HepG2 (cell line): Measurements from ENCODE around the gene ENSA. TPM values are rescaled to one million over a fixed set of nuclear protein-coding genes. Genes with fewer than 3 reads are reported as not detected.
A peak's percentile ranks its signal among the peaks of the same experiment; 100 is the strongest.

ENCODE experiments used
- CREB1 ChIP-seq, 2 experiments: fragments of 450-650 bp in 1 of 2; IDR thresholded peaks; 2 replicates each; pipeline ENCODE4 v1.6.1; 2016 to 2017; ENCODE audit warnings: control low read depth in 1 of 2, mild to moderate bottlenecking in 1 of 2, missing compliant biosample characterization in 1 of 2, missing genetic modification characterization in 1 of 2
- KDM6A ChIP-seq: IDR thresholded peaks from 2 replicates; pipeline ENCODE4 v1.6.1; 2016; ENCODE audit warnings: low read depth
- PHF20 ChIP-seq: sonication (generic); formaldehyde crosslinking; IDR thresholded peaks from 2 replicates; pipeline ENCODE4 v1.5.0; 2020; ENCODE audit warnings: mild to moderate bottlenecking, missing genetic modification reagents
- PHF8 ChIP-seq: sonication (generic); formaldehyde crosslinking; IDR thresholded peaks from 2 replicates; pipeline ENCODE4 v1.5.0; 2020; ENCODE audit warnings: missing genetic modification reagents
- REPIN1 ChIP-seq: sonication (generic); formaldehyde crosslinking; IDR thresholded peaks from 2 replicates; pipeline ENCODE4 v1.8.0; 2022; ENCODE audit warnings: missing genetic modification reagents, low read depth, mild to moderate bottlenecking, borderline replicate concordance
- TBX2 ChIP-seq: sonication (generic); formaldehyde crosslinking; IDR thresholded peaks from 2 replicates; pipeline ENCODE4 v1.5.0; 2020; ENCODE audit warnings: missing genetic modification reagents, mild to moderate bottlenecking, borderline replicate concordance
- TOE1 ChIP-seq: sonication (generic); formaldehyde crosslinking; IDR thresholded peaks from 2 replicates; pipeline ENCODE4 v1.4.0; 2020; ENCODE audit warnings: mild to moderate bottlenecking, missing genetic modification reagents
- YEATS4 ChIP-seq: sonication (generic); formaldehyde crosslinking; IDR thresholded peaks from 2 replicates; pipeline ENCODE4 v1.4.0; 2020; ENCODE audit warnings: missing genetic modification reagents, borderline replicate concordance
- ZC3H4 ChIP-seq: sonication (generic); formaldehyde crosslinking; IDR thresholded peaks from 2 replicates; pipeline ENCODE4 v1.4.0; 2020; ENCODE audit warnings: missing genetic modification reagents, borderline replicate concordance
- ZNF12 ChIP-seq: sonication (generic); formaldehyde crosslinking; IDR thresholded peaks from 2 replicates; pipeline ENCODE4 v1.5.0; 2020; ENCODE audit warnings: missing genetic modification reagents
- ZNF264 ChIP-seq: sonication (generic); formaldehyde crosslinking; IDR thresholded peaks from 2 replicates; pipeline ENCODE4 v1.4.0; 2020; ENCODE audit warnings: missing genetic modification reagents
- ZNF335 ChIP-seq: sonication (generic); formaldehyde crosslinking; IDR thresholded peaks from 2 replicates; pipeline ENCODE4 v1.4.0; 2020; ENCODE audit warnings: missing genetic modification reagents
- ZNF720 ChIP-seq: sonication (generic); formaldehyde crosslinking; IDR thresholded peaks from 2 replicates; pipeline ENCODE4 v1.4.0; 2020; ENCODE audit warnings: missing genetic modification reagents
- polyA plus RNA-seq, 8 experiments: library from polyadenylated mRNA; depleted of rRNA in 3 of 8; stranded (reverse) in 7 of 8; unstranded in 1 of 8; fragments of >200 nt; fragmentation: Illumina TruSeq in 4 of 8; extraction: Trizol in 4 of 8; gene quantifications; 2 replicates each; pipeline versions ENCODE4 v1.2.1 to v1.2.3, GENCODE V29; 2011 to 2016; ENCODE audit warnings: low read depth in 4 of 8, missing spikeins in 1 of 8, mixed read lengths in 1 of 8; ENCODE audit not compliant: insufficient read depth in 1 of 8
- total RNA-seq, 5 experiments: library from RNA; depleted of rRNA; stranded (reverse); fragments of >200 nt; fragmentation: Illumina TruSeq; extraction: Trizol; gene quantifications; 2 replicates each; pipeline ENCODE4 v1.2.3, GENCODE V29; 2016; ENCODE audit warnings: low read depth in 1 of 5
- TF ChIP-seq, protein P1 (sequence below): sonication (generic); formaldehyde crosslinking; IDR thresholded peaks from 2 replicates; pipeline ENCODE4 v1.4.0; 2020; ENCODE audit warnings: mild to moderate bottlenecking, missing genetic modification reagents
- TF ChIP-seq, protein P2 (sequence below): sonication (generic); formaldehyde crosslinking; IDR thresholded peaks from 2 replicates; pipeline ENCODE4 v1.4.0; 2020; ENCODE audit warnings: mild to moderate bottlenecking, missing genetic modification reagents
- TF ChIP-seq, protein P3 (sequence below): sonication (generic); formaldehyde crosslinking; IDR thresholded peaks from 2 replicates; pipeline ENCODE4 v1.5.0; 2020; ENCODE audit warnings: mild to moderate bottlenecking, low read depth, missing genetic modification reagents, borderline replicate concordance
- TF ChIP-seq, protein P4 (sequence below): sonication (generic); formaldehyde crosslinking; IDR thresholded peaks from 2 replicates; pipeline ENCODE4 v1.8.0; 2022; ENCODE audit warnings: missing genetic modification reagents, mild to moderate bottlenecking, borderline replicate concordance
- TF ChIP-seq, protein P5 (sequence below): sonication (generic); formaldehyde crosslinking; IDR thresholded peaks from 2 replicates; pipeline ENCODE4 v1.8.1; 2022; ENCODE audit warnings: low read depth, mild to moderate bottlenecking, missing genetic modification reagents

Gene ENSA
- total and polyA plus RNA-seq, 2 of the 13 experiments (the other 11 are each of a cell fraction or from before 2014, with no cell fraction given), result 54.5 to 111 TPM

DNA sequence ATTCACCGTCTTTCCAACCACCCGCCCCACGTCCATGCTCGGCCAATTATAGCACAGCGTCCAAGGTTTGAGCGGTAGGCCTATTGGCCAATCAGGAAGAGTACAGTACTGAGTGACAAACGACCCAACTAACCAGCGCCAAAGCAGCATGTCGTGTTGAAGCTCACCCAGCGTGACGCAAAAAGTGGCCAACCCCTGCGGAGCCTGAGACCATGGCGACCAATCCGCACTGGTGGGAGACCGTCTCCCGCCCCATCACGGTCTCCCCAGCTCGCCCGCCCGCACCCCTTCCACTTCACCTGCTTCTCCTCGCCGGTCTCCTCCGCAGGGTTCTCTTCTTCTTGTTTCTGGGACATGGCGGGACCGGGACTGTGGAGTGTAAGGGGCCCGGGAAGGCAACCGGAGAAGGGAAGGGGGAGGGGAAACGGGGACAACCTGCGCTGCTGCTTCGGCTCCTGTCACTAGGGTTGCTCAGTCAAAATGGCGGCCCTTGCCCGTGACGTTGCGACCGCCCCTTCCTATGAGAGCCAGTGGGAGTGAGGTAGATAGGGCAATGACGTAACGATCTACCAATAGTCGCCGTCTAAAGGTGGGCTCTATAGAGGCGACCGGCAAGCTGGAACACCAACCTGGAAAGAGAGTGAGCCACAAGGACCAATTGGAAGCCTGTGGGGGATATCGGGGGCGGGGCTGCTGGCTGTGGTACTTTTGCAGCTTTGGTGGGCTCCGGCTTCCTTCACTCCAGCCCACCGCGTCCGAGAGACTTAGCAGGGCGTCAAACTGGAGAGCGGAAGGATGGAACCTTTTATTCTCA lies at the start of gene ENSA (continued):
- TF ChIP-seq, protein P1, sequence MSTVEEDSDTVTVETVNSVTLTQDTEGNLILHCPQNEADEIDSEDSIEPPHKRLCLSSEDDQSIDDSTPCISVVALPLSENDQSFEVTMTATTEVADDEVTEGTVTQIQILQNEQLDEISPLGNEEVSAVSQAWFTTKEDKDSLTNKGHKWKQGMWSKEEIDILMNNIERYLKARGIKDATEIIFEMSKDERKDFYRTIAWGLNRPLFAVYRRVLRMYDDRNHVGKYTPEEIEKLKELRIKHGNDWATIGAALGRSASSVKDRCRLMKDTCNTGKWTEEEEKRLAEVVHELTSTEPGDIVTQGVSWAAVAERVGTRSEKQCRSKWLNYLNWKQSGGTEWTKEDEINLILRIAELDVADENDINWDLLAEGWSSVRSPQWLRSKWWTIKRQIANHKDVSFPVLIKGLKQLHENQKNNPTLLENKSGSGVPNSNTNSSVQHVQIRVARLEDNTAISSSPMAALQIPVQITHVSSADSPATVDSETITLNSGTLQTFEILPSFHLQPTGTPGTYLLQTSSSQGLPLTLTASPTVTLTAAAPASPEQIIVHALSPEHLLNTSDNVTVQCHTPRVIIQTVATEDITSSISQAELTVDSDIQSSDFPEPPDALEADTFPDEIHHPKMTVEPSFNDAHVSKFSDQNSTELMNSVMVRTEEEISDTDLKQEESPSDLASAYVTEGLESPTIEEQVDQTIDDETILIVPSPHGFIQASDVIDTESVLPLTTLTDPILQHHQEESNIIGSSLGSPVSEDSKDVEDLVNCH (CRISPR knock-in tag), result peak; percentile 85; the same call in 1 of the 2 replicates
- no peak for TF ChIP-seq ZNF12 (CRISPR knock-in tag)
- TF ChIP-seq, protein P2, sequence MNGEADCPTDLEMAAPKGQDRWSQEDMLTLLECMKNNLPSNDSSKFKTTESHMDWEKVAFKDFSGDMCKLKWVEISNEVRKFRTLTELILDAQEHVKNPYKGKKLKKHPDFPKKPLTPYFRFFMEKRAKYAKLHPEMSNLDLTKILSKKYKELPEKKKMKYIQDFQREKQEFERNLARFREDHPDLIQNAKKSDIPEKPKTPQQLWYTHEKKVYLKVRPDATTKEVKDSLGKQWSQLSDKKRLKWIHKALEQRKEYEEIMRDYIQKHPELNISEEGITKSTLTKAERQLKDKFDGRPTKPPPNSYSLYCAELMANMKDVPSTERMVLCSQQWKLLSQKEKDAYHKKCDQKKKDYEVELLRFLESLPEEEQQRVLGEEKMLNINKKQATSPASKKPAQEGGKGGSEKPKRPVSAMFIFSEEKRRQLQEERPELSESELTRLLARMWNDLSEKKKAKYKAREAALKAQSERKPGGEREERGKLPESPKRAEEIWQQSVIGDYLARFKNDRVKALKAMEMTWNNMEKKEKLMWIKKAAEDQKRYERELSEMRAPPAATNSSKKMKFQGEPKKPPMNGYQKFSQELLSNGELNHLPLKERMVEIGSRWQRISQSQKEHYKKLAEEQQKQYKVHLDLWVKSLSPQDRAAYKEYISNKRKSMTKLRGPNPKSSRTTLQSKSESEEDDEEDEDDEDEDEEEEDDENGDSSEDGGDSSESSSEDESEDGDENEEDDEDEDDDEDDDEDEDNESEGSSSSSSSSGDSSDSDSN (CRISPR knock-in tag), result peak; percentile 54; the same call in 1 of the 2 replicates
- peak; percentile 52; the same call in 1 of the 2 replicates for TF ChIP-seq PHF20 (CRISPR knock-in tag)
- TF ChIP-seq, protein P3, sequence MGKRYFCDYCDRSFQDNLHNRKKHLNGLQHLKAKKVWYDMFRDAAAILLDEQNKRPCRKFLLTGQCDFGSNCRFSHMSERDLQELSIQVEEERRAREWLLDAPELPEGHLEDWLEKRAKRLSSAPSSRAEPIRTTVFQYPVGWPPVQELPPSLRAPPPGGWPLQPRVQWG (CRISPR knock-in tag), result no peak
- no peak; the same call in 1 of the 2 replicates for TF ChIP-seq ZC3H4 (CRISPR knock-in tag)
- peak; percentile 43; the same call in 1 of the 2 replicates for TF ChIP-seq ZNF335
- no peak; the same call in 1 of the 2 replicates for TF ChIP-seq TOE1 (CRISPR knock-in tag)
- peak; percentile 72 for TF ChIP-seq YEATS4
- TF ChIP-seq, protein P4, sequence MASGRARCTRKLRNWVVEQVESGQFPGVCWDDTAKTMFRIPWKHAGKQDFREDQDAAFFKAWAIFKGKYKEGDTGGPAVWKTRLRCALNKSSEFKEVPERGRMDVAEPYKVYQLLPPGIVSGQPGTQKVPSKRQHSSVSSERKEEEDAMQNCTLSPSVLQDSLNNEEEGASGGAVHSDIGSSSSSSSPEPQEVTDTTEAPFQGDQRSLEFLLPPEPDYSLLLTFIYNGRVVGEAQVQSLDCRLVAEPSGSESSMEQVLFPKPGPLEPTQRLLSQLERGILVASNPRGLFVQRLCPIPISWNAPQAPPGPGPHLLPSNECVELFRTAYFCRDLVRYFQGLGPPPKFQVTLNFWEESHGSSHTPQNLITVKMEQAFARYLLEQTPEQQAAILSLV (CRISPR knock-in tag), result no peak
- TF ChIP-seq ZNF720 (CRISPR knock-in tag), result no peak
- peak; percentile 62 for TF ChIP-seq TBX2 (CRISPR knock-in tag)
- no peak for TF ChIP-seq KDM6A (CRISPR knock-in tag)
- TF ChIP-seq CREB1 (IDR thresholded peaks at IDR 0.05), result peak; percentile 99
- TF ChIP-seq CREB1 (CRISPR knock-in tag; IDR thresholded peaks at IDR 0.05), result peak; percentile 96
- TF ChIP-seq PHF8, result peak; percentile 70
- TF ChIP-seq, protein P5, sequence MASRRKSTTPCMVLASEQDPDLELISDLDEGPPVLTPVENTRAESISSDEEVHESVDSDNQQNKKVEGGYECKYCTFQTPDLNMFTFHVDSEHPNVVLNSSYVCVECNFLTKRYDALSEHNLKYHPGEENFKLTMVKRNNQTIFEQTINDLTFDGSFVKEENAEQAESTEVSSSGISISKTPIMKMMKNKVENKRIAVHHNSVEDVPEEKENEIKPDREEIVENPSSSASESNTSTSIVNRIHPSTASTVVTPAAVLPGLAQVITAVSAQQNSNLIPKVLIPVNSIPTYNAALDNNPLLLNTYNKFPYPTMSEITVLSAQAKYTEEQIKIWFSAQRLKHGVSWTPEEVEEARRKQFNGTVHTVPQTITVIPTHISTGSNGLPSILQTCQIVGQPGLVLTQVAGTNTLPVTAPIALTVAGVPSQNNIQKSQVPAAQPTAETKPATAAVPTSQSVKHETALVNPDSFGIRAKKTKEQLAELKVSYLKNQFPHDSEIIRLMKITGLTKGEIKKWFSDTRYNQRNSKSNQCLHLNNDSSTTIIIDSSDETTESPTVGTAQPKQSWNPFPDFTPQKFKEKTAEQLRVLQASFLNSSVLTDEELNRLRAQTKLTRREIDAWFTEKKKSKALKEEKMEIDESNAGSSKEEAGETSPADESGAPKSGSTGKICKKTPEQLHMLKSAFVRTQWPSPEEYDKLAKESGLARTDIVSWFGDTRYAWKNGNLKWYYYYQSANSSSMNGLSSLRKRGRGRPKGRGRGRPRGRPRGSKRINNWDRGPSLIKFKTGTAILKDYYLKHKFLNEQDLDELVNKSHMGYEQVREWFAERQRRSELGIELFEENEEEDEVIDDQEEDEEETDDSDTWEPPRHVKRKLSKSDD, result peak; percentile 96
- TF ChIP-seq REPIN1, result peak; percentile 52; the same call in 1 of the 2 replicates
- no peak for TF ChIP-seq ZNF264 (CRISPR knock-in tag)
